ENCODE results near the gene TMPRSS2.

Gene TMPRSS2

DNA sequence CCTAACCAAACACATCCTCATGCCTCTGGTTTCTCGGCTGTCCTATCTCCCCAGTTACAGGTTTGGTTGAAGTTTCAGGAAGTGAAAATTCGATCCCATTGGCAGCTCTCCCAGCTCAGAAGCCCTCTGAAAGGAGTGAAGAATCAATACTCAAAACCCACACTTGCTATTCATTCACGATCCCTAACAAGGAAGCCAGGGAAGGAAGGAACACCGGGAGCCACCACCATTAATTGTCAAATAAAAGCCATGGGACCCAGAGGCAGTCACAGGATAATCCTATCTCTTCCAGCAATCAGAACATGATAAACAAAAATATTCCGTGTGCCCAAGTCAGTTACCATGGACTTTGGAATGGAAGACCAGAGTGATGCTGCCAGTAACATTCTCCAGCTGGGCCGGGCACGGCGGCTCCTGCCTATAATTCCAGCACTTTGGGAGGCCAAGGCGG lies 7.0 kb downstream of the TMPRSS2 start:
- Mint-ChIP-seq H3K36me3 (no peaks in the 10 kb centered on the region), H3K9me3 (ENCODE audit: low read depth) (no peaks in the 10 kb centered on the region), H3K4me1 (ENCODE audit: low read depth) (no peaks in the 10 kb centered on the region), H3K27me3 (peaks cover 17% of the 10 kb centered on the region), H3K4me3 (no peak overlapping the region), H3K27ac (no peak overlapping the region)

DNA sequence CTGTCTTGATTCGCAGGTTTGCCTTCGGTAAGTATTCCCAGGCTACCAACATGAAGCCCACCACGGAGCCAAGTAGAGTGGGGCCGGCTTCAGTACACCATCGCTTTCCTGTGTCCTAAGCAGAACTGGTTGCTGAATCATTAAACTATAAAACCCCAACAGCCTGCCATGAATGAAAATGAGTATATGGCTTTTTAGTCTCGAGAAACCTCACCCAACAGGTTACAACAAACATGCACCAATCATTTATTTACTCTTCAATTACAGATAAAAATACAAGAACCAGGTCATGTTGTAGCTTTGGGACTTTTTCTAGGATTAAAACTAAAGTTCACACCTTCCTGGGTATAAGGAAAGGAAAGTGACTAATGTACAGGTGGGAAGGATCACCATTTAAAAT lies 7.6 kb downstream of the TMPRSS2 start:
- H3K27me3 Mint-ChIP-seq: peaks cover 16% of the 10 kb centered on the region
- no peaks in the 10 kb centered on the region for H3K4me1 Mint-ChIP-seq (ENCODE audit: low read depth)
- no peak overlapping the region for H3K4me3 Mint-ChIP-seq
- H3K27ac Mint-ChIP-seq: no peak overlapping the region
- no peaks in the 10 kb centered on the region for H3K9me3 Mint-ChIP-seq (ENCODE audit: low read depth)
- H3K36me3 Mint-ChIP-seq: no peaks in the 10 kb centered on the region

DNA sequence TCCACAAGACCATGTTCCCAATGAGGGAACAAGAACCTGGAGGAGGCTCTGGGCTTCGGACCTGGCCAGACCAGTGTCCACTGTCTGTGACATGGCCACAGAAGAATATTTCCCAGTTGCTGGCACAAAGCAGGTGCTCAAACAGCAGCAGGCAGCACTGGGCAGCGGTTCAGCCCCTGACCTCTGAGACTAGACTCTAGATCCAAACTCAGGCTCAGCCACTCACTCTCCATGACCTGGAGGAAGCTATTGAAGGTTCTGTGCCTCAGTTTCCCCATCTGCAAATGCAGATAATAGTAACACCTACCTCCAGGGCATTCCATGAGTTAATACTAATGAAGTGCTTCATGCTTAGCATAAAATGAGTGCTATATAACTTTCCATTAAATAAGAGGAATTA lies 8.0 kb downstream of the TMPRSS2 start:
- Mint-ChIP-seq H3K27ac (no peak overlapping the region), H3K4me1 (ENCODE audit: low read depth) (no peaks in the 10 kb centered on the region), H3K4me3 (no peak overlapping the region), H3K27me3 (peaks cover 15% of the 10 kb centered on the region), H3K9me3 (ENCODE audit: low read depth) (no peaks in the 10 kb centered on the region), H3K36me3 (no peaks in the 10 kb centered on the region)

DNA sequence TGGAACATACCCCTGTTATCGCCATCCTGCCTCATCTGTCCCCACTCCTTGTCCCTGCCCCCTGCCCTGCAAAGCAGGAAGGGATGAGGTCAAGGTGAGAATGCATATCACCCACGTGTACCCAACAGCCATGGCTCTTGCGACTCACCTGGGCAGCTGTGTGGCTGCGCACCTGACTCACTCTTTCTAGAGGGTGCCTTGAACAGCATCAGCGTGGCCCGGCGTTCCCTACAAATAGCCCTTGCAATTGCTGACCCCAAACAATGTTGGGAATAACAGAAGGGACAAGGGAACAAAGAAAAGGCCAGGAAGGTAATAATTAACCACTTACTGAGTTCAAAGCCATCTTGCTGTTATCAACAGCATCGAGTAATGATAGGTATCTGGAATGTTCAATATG lies 10.2 kb downstream of the TMPRSS2 start:
- H3K9me3 Mint-ChIP-seq (ENCODE audit: low read depth): no peaks in the 10 kb centered on the region
- H3K27ac Mint-ChIP-seq: no peak overlapping the region
- H3K27me3 Mint-ChIP-seq: peaks cover 10% of the 10 kb centered on the region
- no peaks in the 10 kb centered on the region for H3K36me3 Mint-ChIP-seq
- no peaks in the 10 kb centered on the region for H3K4me1 Mint-ChIP-seq (ENCODE audit: low read depth)
- no peak overlapping the region for H3K4me3 Mint-ChIP-seq

DNA sequence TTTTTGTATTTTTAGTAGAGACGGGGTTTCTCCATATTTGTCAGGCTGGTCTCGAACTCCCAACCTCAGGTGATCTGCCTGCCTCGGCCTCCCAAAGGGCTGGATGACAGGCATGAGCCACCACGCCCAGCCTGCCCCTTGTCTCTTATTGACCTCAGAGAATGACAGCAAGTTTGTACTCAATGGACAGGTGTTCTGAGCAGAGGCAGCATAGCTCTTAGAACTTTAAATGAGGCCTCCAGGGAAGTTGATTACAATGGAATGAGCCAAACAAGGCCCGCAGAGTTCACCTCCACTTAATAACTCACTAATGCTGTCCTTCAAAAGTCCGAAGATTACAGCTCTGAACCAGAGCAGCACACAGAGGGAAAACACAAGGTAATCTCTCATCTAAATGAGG lies 10.9 kb downstream of the TMPRSS2 start:
- H3K36me3 Mint-ChIP-seq: no peaks in the 10 kb centered on the region
- H3K27ac Mint-ChIP-seq: no peak overlapping the region
- no peaks in the 10 kb centered on the region for H3K9me3 Mint-ChIP-seq (ENCODE audit: low read depth)
- no peak overlapping the region for H3K4me3 Mint-ChIP-seq
- H3K4me1 Mint-ChIP-seq (ENCODE audit: low read depth): no peaks in the 10 kb centered on the region
- H3K27me3 Mint-ChIP-seq: peaks cover 10% of the 10 kb centered on the region

DNA sequence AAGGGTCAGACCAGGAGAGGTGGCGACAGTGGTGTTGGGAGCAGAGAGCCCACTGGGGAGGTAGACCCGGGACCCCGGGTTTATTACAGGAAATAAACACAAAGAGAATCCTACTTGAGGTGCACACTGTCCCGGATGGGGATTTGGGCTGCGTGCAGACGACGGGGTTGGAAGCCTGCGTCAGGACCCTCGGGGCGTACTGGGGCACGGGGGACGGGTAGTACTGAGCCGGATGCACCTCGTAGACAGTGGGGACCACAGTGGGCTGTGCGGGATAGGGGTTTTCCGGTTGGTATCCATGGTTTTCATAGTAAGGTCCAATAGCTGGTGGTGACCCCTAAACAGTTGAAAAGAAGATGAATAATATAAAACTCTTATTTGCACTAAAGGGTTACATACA lies 13.7 kb downstream of the TMPRSS2 start:
- Mint-ChIP-seq H3K36me3 (no peaks in the 10 kb centered on the region), H3K4me3 (no peak overlapping the region), H3K9me3 (ENCODE audit: low read depth) (no peaks in the 10 kb centered on the region), H3K27ac (no peak overlapping the region), H3K4me1 (ENCODE audit: low read depth) (no peaks in the 10 kb centered on the region), H3K27me3 (peaks cover 9% of the 10 kb centered on the region)

DNA sequence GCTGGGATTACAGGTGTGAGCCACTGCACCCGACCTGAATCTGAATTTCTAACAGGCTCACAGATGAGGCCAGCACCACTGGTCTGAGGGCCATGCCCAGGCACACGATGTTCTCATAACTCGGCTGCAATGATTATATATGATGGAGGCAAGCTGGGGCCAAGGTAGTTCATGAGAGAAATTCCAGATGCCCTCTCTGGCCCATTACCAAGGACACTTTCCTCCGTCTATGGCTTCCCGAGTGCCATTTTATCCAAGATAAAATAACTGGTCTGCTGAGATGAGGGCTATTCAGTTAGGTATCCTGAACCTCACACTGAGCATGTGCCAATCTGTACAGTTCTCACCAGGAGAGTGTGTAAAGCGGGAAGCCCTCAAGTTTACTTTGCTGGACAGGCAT lies 16.5 kb downstream of the TMPRSS2 start:
- Mint-ChIP-seq H3K36me3 (no peaks in the 10 kb centered on the region), H3K4me1 (ENCODE audit: low read depth) (no peaks in the 10 kb centered on the region), H3K27me3 (peaks cover 7% of the 10 kb centered on the region), H3K9me3 (ENCODE audit: low read depth) (no peaks in the 10 kb centered on the region), H3K4me3 (no peak overlapping the region), H3K27ac (no peak overlapping the region)

DNA sequence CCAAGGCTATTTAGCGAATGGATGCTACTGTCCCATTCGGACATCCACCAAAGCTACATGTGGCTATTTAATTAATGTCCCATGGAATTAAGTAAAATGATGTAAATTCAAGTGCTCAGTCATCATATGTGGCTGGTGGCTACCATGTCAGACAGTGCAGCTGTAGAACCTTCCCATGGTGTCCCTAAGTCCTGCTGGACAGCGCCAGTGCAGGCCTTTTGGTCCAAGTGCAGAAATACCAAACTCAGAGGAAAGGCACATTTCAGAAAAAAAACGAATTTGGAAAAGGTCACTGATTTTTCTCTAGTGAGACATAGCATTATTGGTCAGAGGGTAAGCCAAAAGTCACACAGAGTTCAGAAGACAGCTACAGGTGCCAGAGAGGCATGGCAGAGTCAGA lies 17.6 kb downstream of the TMPRSS2 start:
- no peaks in the 10 kb centered on the region for H3K4me1 Mint-ChIP-seq (ENCODE audit: low read depth)
- H3K27me3 Mint-ChIP-seq: peaks cover 7% of the 10 kb centered on the region
- H3K9me3 Mint-ChIP-seq (ENCODE audit: low read depth): no peaks in the 10 kb centered on the region
- H3K4me3 Mint-ChIP-seq: no peak overlapping the region
- H3K36me3 Mint-ChIP-seq: no peaks in the 10 kb centered on the region
- H3K27ac Mint-ChIP-seq: no peak overlapping the region

DNA sequence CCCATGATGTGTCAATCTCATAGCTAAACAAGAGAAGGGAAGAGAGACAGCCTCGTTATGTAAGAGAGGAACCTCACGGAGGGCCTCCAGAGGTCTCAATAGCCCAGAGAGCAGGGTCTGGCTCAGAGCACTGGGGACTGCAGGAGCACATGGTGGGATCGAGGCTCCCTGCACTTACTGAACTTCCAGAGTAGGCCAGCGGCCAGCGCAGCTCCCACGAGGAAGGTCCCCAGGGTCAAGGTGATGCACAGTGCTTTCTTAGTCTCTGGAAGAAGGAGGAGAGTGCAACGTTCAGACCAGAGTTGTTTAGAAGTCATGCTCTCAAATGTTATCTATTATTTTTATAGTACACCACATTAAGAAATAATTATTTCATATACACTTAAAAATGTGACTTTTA lies 18.6 kb downstream of the TMPRSS2 start:
- Mint-ChIP-seq H3K27me3 (peaks cover 7% of the 10 kb centered on the region), H3K36me3 (no peaks in the 10 kb centered on the region), H3K4me3 (no peak overlapping the region)

DNA sequence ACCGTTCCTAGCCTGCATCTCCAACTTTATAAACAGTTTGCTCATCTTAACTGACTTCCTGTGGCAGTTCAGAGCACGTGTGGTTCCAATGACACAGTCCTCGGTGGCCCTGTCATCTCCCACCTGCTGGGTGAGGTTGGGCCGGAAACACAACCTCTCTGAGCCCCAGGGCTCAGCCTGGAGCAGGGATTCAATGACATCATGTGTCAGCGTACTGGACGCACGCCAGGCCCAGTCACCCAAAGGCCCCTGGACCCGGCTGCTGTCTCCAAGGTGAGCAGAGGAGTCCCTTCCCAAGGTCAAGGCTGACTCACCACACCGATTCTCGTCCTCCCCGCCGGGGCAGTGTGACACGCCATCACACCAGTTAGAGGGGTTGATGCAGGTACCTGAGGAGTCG lies 19.9 kb downstream of the TMPRSS2 start:
- Mint-ChIP-seq H3K9me3 (ENCODE audit: low read depth) (no peaks in the 10 kb centered on the region), H3K27ac (no peak overlapping the region), H3K27me3 (peaks cover 6% of the 10 kb centered on the region), H3K4me3 (no peak overlapping the region), H3K36me3 (no peaks in the 10 kb centered on the region), H3K4me1 (ENCODE audit: low read depth) (no peaks in the 10 kb centered on the region)

More for the DNA sequence above, 18.6 kb downstream of the TMPRSS2 start:
- H3K27ac Mint-ChIP-seq: no peak overlapping the region
- H3K9me3 Mint-ChIP-seq (ENCODE audit: low read depth): no peaks in the 10 kb centered on the region
- no peaks in the 10 kb centered on the region for H3K4me1 Mint-ChIP-seq (ENCODE audit: low read depth)

DNA sequence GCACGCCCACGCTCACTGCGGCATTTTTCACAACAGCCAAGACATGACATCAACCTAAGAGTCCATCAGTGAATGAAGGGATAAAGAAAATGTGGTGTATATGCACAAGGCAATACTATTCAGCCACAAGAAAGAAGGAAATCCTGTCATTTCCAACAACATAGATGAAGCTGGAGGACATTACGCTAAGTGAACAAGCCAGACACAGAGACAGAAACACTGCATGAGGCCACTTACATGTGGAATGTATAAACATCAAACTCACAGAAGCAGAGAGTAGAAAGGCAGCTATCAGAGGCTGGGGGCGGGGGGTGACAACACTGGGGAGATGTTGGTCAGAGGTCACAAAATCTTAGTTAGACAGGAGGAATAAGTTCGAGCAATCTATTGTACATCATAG lies 20.9 kb downstream of the TMPRSS2 start:
- no peaks in the 10 kb centered on the region for H3K9me3 Mint-ChIP-seq (ENCODE audit: low read depth)
- H3K4me1 Mint-ChIP-seq (ENCODE audit: low read depth): no peaks in the 10 kb centered on the region
- H3K27me3 Mint-ChIP-seq: peaks cover 6% of the 10 kb centered on the region
- H3K27ac Mint-ChIP-seq: no peak overlapping the region
- no peak overlapping the region for H3K4me3 Mint-ChIP-seq
- no peaks in the 10 kb centered on the region for H3K36me3 Mint-ChIP-seq

DNA sequence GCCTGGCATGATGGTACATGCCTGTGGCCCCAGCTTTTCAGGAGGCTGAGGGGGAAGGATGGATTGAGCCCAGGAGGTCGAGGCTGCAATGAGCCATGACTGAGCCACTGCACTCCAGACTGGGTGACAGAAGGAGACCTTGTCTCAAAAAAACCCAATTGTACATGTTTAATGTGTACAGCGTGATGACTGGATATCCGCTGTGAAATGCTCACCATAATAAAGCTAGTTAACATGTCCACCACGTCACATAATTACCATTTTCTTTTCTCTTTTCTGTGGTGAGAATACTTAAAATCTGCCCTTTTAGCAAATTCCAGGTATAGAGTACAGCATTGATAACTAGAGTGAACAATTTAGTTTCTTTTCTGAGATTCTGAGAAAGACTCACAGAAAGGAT lies 24.0 kb downstream of the TMPRSS2 start:
- no peak overlapping the region for H3K27ac Mint-ChIP-seq
- no peaks in the 10 kb centered on the region for H3K9me3 Mint-ChIP-seq (ENCODE audit: low read depth)
- no peaks in the 10 kb centered on the region for H3K36me3 Mint-ChIP-seq

DNA sequence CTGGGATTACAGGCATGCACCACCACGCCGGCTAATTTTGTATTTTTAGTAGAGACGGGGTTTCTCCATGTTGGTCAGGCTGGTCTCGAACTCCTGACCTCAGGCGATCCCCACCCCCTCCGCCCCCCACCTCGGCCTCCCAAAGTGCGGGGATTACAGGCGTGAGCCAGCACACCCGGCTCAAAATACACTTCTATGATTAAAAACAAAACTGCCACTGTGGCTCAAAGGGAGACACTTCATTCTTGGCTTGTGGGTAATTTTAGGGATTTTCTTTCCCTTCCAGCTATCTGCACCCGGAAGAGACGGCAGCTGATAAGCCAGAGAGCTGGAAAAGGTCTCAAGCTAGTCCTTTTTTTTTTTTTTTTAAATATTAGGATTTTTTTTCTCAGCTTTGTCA lies 24.5 kb downstream of the TMPRSS2 start:
- H3K9me3 Mint-ChIP-seq (ENCODE audit: low read depth): no peaks in the 10 kb centered on the region
- no peak overlapping the region for H3K27ac Mint-ChIP-seq
- H3K27me3 Mint-ChIP-seq: peaks cover 3% of the 10 kb centered on the region

More for the DNA sequence above, 24.0 kb downstream of the TMPRSS2 start:
- Mint-ChIP-seq H3K27me3 (peaks cover 3% of the 10 kb centered on the region), H3K4me1 (ENCODE audit: low read depth) (no peaks in the 10 kb centered on the region), H3K4me3 (no peak overlapping the region)

DNA sequence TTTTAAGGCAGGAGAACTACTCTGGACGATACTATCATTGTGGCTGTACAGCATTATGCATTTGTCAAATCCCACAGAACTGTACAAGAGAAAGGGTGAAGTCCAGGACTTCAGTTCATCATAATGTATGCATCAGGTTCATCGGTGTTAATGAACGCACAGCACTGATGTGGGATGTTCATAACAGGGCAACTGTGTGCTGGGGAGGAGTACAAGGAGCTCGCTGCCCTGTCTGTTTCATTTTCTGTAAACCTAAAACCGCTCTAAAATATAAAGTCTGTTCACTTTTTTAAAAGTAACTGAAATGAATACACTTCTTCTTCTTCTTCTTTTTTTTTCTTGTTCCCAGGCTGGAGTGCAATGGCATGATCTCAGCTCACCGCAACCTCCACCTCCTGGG lies 25.0 kb downstream of the TMPRSS2 start:
- H3K4me3 Mint-ChIP-seq: no peak overlapping the region
- H3K36me3 Mint-ChIP-seq: no peaks in the 10 kb centered on the region
- H3K27ac Mint-ChIP-seq: no peak overlapping the region
- H3K4me1 Mint-ChIP-seq (ENCODE audit: low read depth): no peaks in the 10 kb centered on the region
- peaks cover 3% of the 10 kb centered on the region for H3K27me3 Mint-ChIP-seq
- H3K9me3 Mint-ChIP-seq (ENCODE audit: low read depth): no peaks in the 10 kb centered on the region

More for the DNA sequence above, 24.5 kb downstream of the TMPRSS2 start:
- no peak overlapping the region for H3K4me3 Mint-ChIP-seq
- H3K4me1 Mint-ChIP-seq (ENCODE audit: low read depth): no peaks in the 10 kb centered on the region
- H3K36me3 Mint-ChIP-seq: no peaks in the 10 kb centered on the region

DNA sequence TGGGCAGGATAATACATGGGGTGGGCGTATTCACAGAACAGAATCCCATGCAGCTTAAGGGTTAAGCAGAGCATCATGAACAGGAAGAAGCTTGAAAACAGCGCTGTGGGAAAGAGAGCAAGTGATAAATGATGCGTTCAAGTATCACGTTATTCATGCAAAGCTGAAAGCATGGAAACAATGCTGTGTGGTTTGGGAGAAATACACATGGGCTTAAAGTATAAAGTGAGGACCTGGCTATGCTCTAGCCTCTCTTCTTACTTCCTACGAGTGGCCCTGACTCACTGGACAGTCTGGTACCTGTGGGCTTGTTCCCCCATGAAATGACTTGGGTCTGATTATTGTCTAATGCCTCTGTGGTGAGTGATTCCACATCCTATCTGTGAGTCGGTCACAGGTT lies 25.7 kb downstream of the TMPRSS2 start:
- Mint-ChIP-seq H3K36me3 (no peaks in the 10 kb centered on the region), H3K27me3 (peaks cover 3% of the 10 kb centered on the region), H3K4me3 (no peak overlapping the region), H3K9me3 (ENCODE audit: low read depth) (no peaks in the 10 kb centered on the region), H3K4me1 (ENCODE audit: low read depth) (no peaks in the 10 kb centered on the region), H3K27ac (no peak overlapping the region)

DNA sequence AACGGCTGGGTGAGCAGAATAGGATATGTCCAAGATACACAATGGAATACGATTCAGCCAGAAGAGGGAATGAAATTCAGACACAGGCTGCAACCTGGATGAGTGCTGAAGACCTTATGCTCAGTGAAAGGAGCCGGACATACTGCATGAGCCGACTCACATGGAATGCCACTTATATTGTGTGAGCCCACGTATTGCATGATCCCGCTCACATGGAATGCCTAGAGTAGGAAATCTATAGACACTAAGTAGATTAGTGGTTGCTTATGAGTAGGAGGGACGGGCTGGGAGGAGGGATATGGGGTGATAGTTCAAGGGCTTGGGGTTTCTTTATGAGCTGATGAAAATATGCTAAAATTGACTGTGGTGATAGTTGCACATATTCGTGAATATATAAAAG lies 26.8 kb downstream of the TMPRSS2 start:
- H3K27me3 Mint-ChIP-seq: peaks cover 3% of the 10 kb centered on the region
- no peaks in the 10 kb centered on the region for H3K36me3 Mint-ChIP-seq
- no peaks in the 10 kb centered on the region for H3K4me1 Mint-ChIP-seq (ENCODE audit: low read depth)
- H3K27ac Mint-ChIP-seq: no peak overlapping the region
- H3K9me3 Mint-ChIP-seq (ENCODE audit: low read depth): no peaks in the 10 kb centered on the region
- no peak overlapping the region for H3K4me3 Mint-ChIP-seq
